HCT116 (cell line): Measurements from ENCODE around the gene EIPR1. TPM values are rescaled to one million over a fixed set of nuclear protein-coding genes. Genes with fewer than 3 reads are reported as not detected.

Experiments
- ATAC-seq: fragments of 200-7000 bp; cut with Tn5 transposase; 2 replicates; pipeline ENCODE4 v1.9.1; 2020; ENCODE audit warnings: mild to moderate bottlenecking, moderate library complexity
- BruUV-seq: library from RNA; stranded (reverse); fragments of 400-500 nt; replicated peaks from 2 replicates; lab custom pipeline; 2021; lab: Mats Ljungman, UMichigan
- CTCF ChIA-PET: fragments of 300-600 bp; sonication (Branson Sonifier 250); formaldehyde crosslinking; loops from one replicate; lab custom pipeline; 2021; ENCODE audit warnings: antibody characterized with exemption; lab: Charles Lee
- POLR2A ChIA-PET: fragments of 300-600, 350-600 bp; sonication (Branson Sonifier 250); formaldehyde crosslinking; loops from one replicate; lab custom pipeline; 2021; ENCODE audit warnings: antibody characterized with exemption; lab: Charles Lee
- RAD21 ChIA-PET, 2 experiments: fragments of 300-600 bp; sonication (Branson Sonifier 250); formaldehyde crosslinking; loops; one replicate each; lab custom pipeline; 2023; ENCODE audit warnings: low total read pairs in 2 of 2; ENCODE audit not compliant: uncharacterized antibody in 2 of 2, unreplicated experiment in 2 of 2, low non-redundant PET in 1 of 2; lab: Charles Lee
- DNase-seq: peaks from one replicate; pipeline ENCODE4 v3.0.0-alpha.2; 2010; ENCODE audit warnings: low read depth, low spot score
- H2AFZ ChIP-seq: fragments of 200-600 bp; shearing (Covaris generic), sonication (generic); 2 replicates; pipeline ENCODE4 v1.6.1; 2017; ENCODE audit warnings: low read depth, mixed run types, mixed read lengths, antibody characterized with exemption, low read length; ENCODE audit not compliant: poor library complexity, severe bottlenecking
- H3K27ac ChIP-seq: 2 replicates; pipeline ENCODE4 v1.5.1; 2012; ENCODE audit warnings: low read depth, low read length
- H3K27me3 ChIP-seq: fragments of 200-600 bp; sonication (generic); 2 replicates; pipeline ENCODE4 v1.6.1; 2016; ENCODE audit warnings: mixed run types, low read length, mixed read lengths; ENCODE audit not compliant: insufficient read depth
- H3K36me3 ChIP-seq, 2 experiments: fragments of 200-500 bp in 1 of 2; fragments of 200-600 bp in 1 of 2; sonication (Bioruptor generic) in 1 of 2; sonication (generic) in 1 of 2; 2 replicates each; pipeline versions ENCODE4 v1.5.1 to v1.6.1; 2014 to 2016; ENCODE audit warnings: low read length in 2 of 2, inconsistent platforms in 1 of 2, mixed read lengths in 1 of 2, mixed run types in 1 of 2; ENCODE audit not compliant: insufficient read depth in 2 of 2, control insufficient read depth in 1 of 2
- H3K4me1 ChIP-seq, 2 experiments: fragments of 200-600 bp in 1 of 2; sonication (generic) in 1 of 2; 2 replicates each; pipeline versions ENCODE4 v1.5.1 to v1.6.1; 2012 to 2017; ENCODE audit warnings: low read length in 2 of 2, inconsistent platforms in 1 of 2, mild to moderate bottlenecking in 1 of 2, mixed read lengths in 1 of 2, mixed run types in 1 of 2, moderate library complexity in 1 of 2; ENCODE audit not compliant: insufficient read depth in 2 of 2, control insufficient read depth in 1 of 2
- H3K4me2 ChIP-seq: fragments of 200-600 bp; sonication (generic); 2 replicates; pipeline ENCODE4 v1.6.1; 2017; ENCODE audit warnings: mixed run types, low read length, mixed read lengths
- H3K4me3 ChIP-seq, 2 experiments: fragments of 200-600 bp in 1 of 2; sonication (generic) in 1 of 2; replicated peaks in 1 of 2; 2 replicates each; pipeline ENCODE4 v1.5.1; 2011 to 2016; ENCODE audit warnings: low read length in 2 of 2, control low read depth in 1 of 2, low read depth in 1 of 2, mild to moderate bottlenecking in 1 of 2, mixed read lengths in 1 of 2, mixed run types in 1 of 2
- H3K79me2 ChIP-seq: fragments of 200-600 bp; sonication (generic); 2 replicates; pipeline ENCODE4 v1.6.1; 2017; ENCODE audit warnings: mild to moderate bottlenecking, mixed run types, low read length, moderate library complexity, mixed read lengths; ENCODE audit not compliant: insufficient read depth
- H3K9ac ChIP-seq: fragments of 200-600 bp; sonication (generic); 2 replicates; pipeline ENCODE4 v1.6.1; 2016; ENCODE audit warnings: low read length, mixed read lengths
- H3K9me2 ChIP-seq: fragments of 200-600 bp; sonication (generic), shearing (Covaris generic); 2 replicates; pipeline ENCODE4 v1.6.1; 2017; ENCODE audit warnings: mixed run types, mild to moderate bottlenecking, moderate library complexity; ENCODE audit not compliant: insufficient read depth
- H3K9me3 ChIP-seq, 2 experiments: fragments of 200-500 bp in 1 of 2; fragments of 200-600 bp in 1 of 2; sonication (Bioruptor generic) in 1 of 2; sonication (generic) in 1 of 2; 2 replicates each; pipeline ENCODE4 v1.6.1; 2014 to 2017; ENCODE audit warnings: low read length in 2 of 2, mixed read lengths in 2 of 2, inconsistent platforms in 1 of 2, low read depth in 1 of 2, mild to moderate bottlenecking in 1 of 2, mixed run types in 1 of 2, moderate library complexity in 1 of 2; ENCODE audit not compliant: control insufficient read depth in 1 of 2, insufficient read depth in 1 of 2
- H4K20me1 ChIP-seq: fragments of 200-600 bp; sonication (generic), shearing (Covaris generic); 2 replicates; pipeline ENCODE4 v1.6.1; 2017; ENCODE audit warnings: mixed run types, mild to moderate bottlenecking, moderate library complexity; ENCODE audit not compliant: insufficient read depth
- CEBPB ChIP-seq: IDR thresholded peaks from 2 replicates; pipeline ENCODE4 v1.6.1; 2012; ENCODE audit warnings: low read depth
- EGR1 ChIP-seq: IDR thresholded peaks from 2 replicates; pipeline ENCODE4 v1.6.1; 2012; ENCODE audit warnings: low read depth
- ELF1 ChIP-seq: IDR thresholded peaks from 2 replicates; pipeline ENCODE4 v1.6.1; 2012; ENCODE audit warnings: low read depth, borderline replicate concordance
- EZH2phosphoT487 ChIP-seq: fragments of 200-600 bp; IDR thresholded peaks from 2 replicates; pipeline ENCODE4 v1.6.1; 2018; ENCODE audit warnings: antibody characterized with exemption, borderline replicate concordance
- JUND ChIP-seq: IDR thresholded peaks from 2 replicates; pipeline ENCODE4 v1.6.1; 2012
- REST ChIP-seq: IDR thresholded peaks from 2 replicates; pipeline ENCODE4 v1.6.1; 2012; ENCODE audit warnings: low read depth
- SIN3A ChIP-seq: IDR thresholded peaks from 2 replicates; pipeline ENCODE4 v1.6.1; 2012; ENCODE audit warnings: low read depth
- SP1 ChIP-seq: IDR thresholded peaks from 2 replicates; pipeline ENCODE4 v1.6.1; 2012; ENCODE audit warnings: low read depth
- TCF7L2 ChIP-seq: IDR thresholded peaks from 2 replicates; pipeline ENCODE4 v1.7.0; 2011; ENCODE audit warnings: borderline replicate concordance, inconsistent platforms; ENCODE audit not compliant: insufficient read depth, insufficient read length; ENCODE audit errors: extremely low read depth
- YY1 ChIP-seq: IDR thresholded peaks from 2 replicates; pipeline ENCODE4 v1.6.1; 2011; ENCODE audit warnings: low read length, low read depth, moderate library complexity, mild to moderate bottlenecking; ENCODE audit not compliant: insufficient replicate concordance; ENCODE audit errors: extremely low read depth
- ZNF274 ChIP-seq: fragments of 200-500 bp; sonication (Bioruptor generic); IDR thresholded peaks from 2 replicates; pipeline ENCODE4 v1.6.1; 2014; ENCODE audit warnings: mild to moderate bottlenecking, low read depth, low read length, inconsistent platforms
- intact Hi-C: fragments of 100-400 bp; cut with micrococcal nuclease; formaldehyde crosslinking; loops from 2 replicates; pipeline ENCODE4 v1.10.0; 2022
- total RNA-seq: library from RNA; stranded (reverse); gene quantifications from one replicate; pipeline ENCODE4 v1.2.1, GENCODE V29; 2021; ENCODE audit not compliant: unreplicated experiment
- TF ChIP-seq, protein P1 (sequence below): IDR thresholded peaks from 2 replicates; pipeline ENCODE4 v1.6.1; 2012
- TF ChIP-seq, protein P2 (sequence below), 3 experiments: fragments of 200-600 bp in 1 of 3; sonication (generic) in 1 of 3; IDR thresholded peaks in 2 of 3; conservative IDR thresholded peaks in 1 of 3; 2 replicates each; pipeline ENCODE4 v1.5.1; 2012 to 2017; ENCODE audit warnings: low read depth in 2 of 3, low read length in 2 of 3, antibody characterized with exemption in 1 of 3, borderline replicate concordance in 1 of 3, control low read depth in 1 of 3, mild to moderate bottlenecking in 1 of 3, mixed read lengths in 1 of 3, mixed run types in 1 of 3, moderate library complexity in 1 of 3; ENCODE audit not compliant: insufficient read depth in 1 of 3
- TF ChIP-seq, protein P3 (sequence below): IDR thresholded peaks from 2 replicates; pipeline ENCODE4 v1.6.1; 2011; ENCODE audit warnings: mild to moderate bottlenecking, low read length, moderate library complexity; ENCODE audit not compliant: insufficient replicate concordance; ENCODE audit errors: extremely low read depth
- TF ChIP-seq, protein P4 (sequence below): IDR thresholded peaks from 2 replicates; pipeline ENCODE4 v1.6.1; 2012

EIPR1 gene
- total RNA-seq, 1 experiment from 2014 or later, result 36.9 TPM

- DNase-seq (no peak), ATAC-seq (no peak)
- H3K4me3 ChIP-seq, result no peak overlapping the region
- ChIA-PET CTCF (no interaction called here), RAD21 (no interaction called here), POLR2A (no interaction called here)
- no peaks in the 10 kb centered on the region for H3K79me2 ChIP-seq
- H4K20me1 ChIP-seq, result no peaks in the 10 kb centered on the region
- H3K9ac ChIP-seq, result no peak overlapping the region
- H2AFZ ChIP-seq, result no peak overlapping the region
- no peaks in the 10 kb centered on the region for H3K27me3 ChIP-seq
- no peaks in the 10 kb centered on the region for H3K4me1 ChIP-seq
- no TSS peak for BruUV-seq
- no peaks in the 10 kb centered on the region for H3K9me3 ChIP-seq
- no peak overlapping the region for H3K27ac ChIP-seq
- H3K36me3 ChIP-seq, result no peaks in the 10 kb centered on the region
- intact Hi-C loops, result no loop called here
- no peaks in the 10 kb centered on the region for H3K9me2 ChIP-seq
- TF ChIP-seq TCF7L2, result no peak
- TF ChIP-seq SIN3A, result no peak
- TF ChIP-seq, protein P1, sequence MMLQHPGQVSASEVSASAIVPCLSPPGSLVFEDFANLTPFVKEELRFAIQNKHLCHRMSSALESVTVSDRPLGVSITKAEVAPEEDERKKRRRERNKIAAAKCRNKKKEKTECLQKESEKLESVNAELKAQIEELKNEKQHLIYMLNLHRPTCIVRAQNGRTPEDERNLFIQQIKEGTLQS, result no peak
- TF ChIP-seq EZH2phosphoT487, result no peak
- no peak for TF ChIP-seq ELF1
- no peak for TF ChIP-seq REST
- TF ChIP-seq, protein P2, sequence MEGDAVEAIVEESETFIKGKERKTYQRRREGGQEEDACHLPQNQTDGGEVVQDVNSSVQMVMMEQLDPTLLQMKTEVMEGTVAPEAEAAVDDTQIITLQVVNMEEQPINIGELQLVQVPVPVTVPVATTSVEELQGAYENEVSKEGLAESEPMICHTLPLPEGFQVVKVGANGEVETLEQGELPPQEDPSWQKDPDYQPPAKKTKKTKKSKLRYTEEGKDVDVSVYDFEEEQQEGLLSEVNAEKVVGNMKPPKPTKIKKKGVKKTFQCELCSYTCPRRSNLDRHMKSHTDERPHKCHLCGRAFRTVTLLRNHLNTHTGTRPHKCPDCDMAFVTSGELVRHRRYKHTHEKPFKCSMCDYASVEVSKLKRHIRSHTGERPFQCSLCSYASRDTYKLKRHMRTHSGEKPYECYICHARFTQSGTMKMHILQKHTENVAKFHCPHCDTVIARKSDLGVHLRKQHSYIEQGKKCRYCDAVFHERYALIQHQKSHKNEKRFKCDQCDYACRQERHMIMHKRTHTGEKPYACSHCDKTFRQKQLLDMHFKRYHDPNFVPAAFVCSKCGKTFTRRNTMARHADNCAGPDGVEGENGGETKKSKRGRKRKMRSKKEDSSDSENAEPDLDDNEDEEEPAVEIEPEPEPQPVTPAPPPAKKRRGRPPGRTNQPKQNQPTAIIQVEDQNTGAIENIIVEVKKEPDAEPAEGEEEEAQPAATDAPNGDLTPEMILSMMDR (IDR thresholded peaks at IDR 0.05 in 2 of 3, conservative IDR thresholded peaks at IDR 0.05 in 1 of 3; ENCODE audit: borderline replicate concordance in 1 of 3, insufficient read depth in 1 of 3, low read depth in 2 of 3, low read length in 2 of 3), result no peak
- no peak for TF ChIP-seq YY1
- TF ChIP-seq, protein P3, sequence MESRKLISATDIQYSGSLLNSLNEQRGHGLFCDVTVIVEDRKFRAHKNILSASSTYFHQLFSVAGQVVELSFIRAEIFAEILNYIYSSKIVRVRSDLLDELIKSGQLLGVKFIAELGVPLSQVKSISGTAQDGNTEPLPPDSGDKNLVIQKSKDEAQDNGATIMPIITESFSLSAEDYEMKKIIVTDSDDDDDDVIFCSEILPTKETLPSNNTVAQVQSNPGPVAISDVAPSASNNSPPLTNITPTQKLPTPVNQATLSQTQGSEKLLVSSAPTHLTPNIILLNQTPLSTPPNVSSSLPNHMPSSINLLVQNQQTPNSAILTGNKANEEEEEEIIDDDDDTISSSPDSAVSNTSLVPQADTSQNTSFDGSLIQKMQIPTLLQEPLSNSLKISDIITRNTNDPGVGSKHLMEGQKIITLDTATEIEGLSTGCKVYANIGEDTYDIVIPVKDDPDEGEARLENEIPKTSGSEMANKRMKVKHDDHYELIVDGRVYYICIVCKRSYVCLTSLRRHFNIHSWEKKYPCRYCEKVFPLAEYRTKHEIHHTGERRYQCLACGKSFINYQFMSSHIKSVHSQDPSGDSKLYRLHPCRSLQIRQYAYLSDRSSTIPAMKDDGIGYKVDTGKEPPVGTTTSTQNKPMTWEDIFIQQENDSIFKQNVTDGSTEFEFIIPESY, result no peak
- TF ChIP-seq CEBPB, result no peak
- TF ChIP-seq, protein P4, sequence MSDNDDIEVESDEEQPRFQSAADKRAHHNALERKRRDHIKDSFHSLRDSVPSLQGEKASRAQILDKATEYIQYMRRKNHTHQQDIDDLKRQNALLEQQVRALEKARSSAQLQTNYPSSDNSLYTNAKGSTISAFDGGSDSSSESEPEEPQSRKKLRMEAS, result no peak
- no peak for TF ChIP-seq JUND
- no peak for TF ChIP-seq ZNF274
- TF ChIP-seq SP1, result no peak
- TF ChIP-seq EGR1, result no peak
- H3K4me2 ChIP-seq, result no peak overlapping the region
Observed at GRCh38 chr2:3183766-3184165, 193.9 kb downstream of the EIPR1 start.
